H1 (cell line): ENCODE measurements around the gene ZBTB44. TPM values are rescaled to one million over a fixed set of nuclear protein-coding genes. Genes with fewer than 3 reads are reported as not detected.

Experiments used
- CTCF ChIA-PET: fragments of 300-600 bp; sonication (Branson Sonifier 250); formaldehyde crosslinking; loops from one replicate; lab custom pipeline; 2021; ENCODE audit not compliant: partially characterized antibody; lab: Charles Lee
- POLR2A ChIA-PET: fragments of 300-600 bp; sonication (Branson Sonifier 250); formaldehyde crosslinking; loops from one replicate; lab custom pipeline; 2021; ENCODE audit warnings: inconsistent platforms; ENCODE audit not compliant: partially characterized antibody; lab: Charles Lee
- DNase-seq, 2 experiments: peaks; one replicate each; pipeline versions ENCODE4 v3.0.0 to v3.0.0-alpha.2; 2010 to 2022; ENCODE audit warnings: low spot score in 2 of 2, low read depth in 1 of 2, mixed read lengths in 1 of 2
- FAIRE-seq: peaks from 2 replicates; lab custom pipeline; 2011; peaks lifted over from hg19 to GRCh38; lab: Jason Lieb, UNC
- H2AFZ ChIP-seq: 2 replicates; pipeline ENCODE4 v1.8.1; 2012; ENCODE audit warnings: low read length, inconsistent platforms
- H2AK5ac ChIP-seq: 2 replicates; pipeline ENCODE4 v1.6.1; 2013; ENCODE audit warnings: low read depth, low read length
- H2BK120ac ChIP-seq: replicated peaks from 2 replicates; pipeline ENCODE3; 2013; ENCODE audit warnings: low read depth, low read length, inconsistent platforms
- H2BK12ac ChIP-seq: 2 replicates; pipeline ENCODE4 v1.6.1; 2013; ENCODE audit warnings: low read depth, low read length
- H2BK15ac ChIP-seq: 2 replicates; pipeline ENCODE4 v1.6.1; 2013; ENCODE audit warnings: low read length
- H2BK20ac ChIP-seq: 2 replicates; pipeline ENCODE4 v1.6.1; 2013; ENCODE audit warnings: low read length
- H2BK5ac ChIP-seq: 2 replicates; pipeline ENCODE4 v1.6.1; 2013; ENCODE audit warnings: low read depth, low read length
- H3K14ac ChIP-seq: 2 replicates; pipeline ENCODE4 v1.6.1; 2013; ENCODE audit warnings: inconsistent platforms; ENCODE audit not compliant: insufficient read length
- H3K18ac ChIP-seq: 2 replicates; pipeline ENCODE4 v1.6.1; 2013; ENCODE audit warnings: low read length; ENCODE audit errors: extremely low read depth
- H3K23ac ChIP-seq: 2 replicates; pipeline ENCODE4 v1.6.1; 2013; ENCODE audit warnings: inconsistent platforms; ENCODE audit not compliant: insufficient read length
- H3K23me2 ChIP-seq: 2 replicates; pipeline ENCODE4 v1.6.1; 2013; ENCODE audit warnings: low read depth, low read length
- H3K27ac ChIP-seq: 2 replicates; pipeline ENCODE4 v1.6.1; 2011; ENCODE audit warnings: low read depth, low read length, inconsistent platforms
- H3K27me3 ChIP-seq, 4 experiments: replicated peaks in 1 of 4; 1 replicate in 1 of 4; 2 replicates in 3 of 4; pipeline versions ENCODE4 v1.6.1 to v1.8.1; 2011 to 2013; ENCODE audit warnings: low read length in 3 of 4, mild to moderate bottlenecking in 3 of 4, inconsistent platforms in 2 of 4, mixed read lengths in 2 of 4, moderate library complexity in 1 of 4; ENCODE audit not compliant: control insufficient read depth in 3 of 4, insufficient read depth in 3 of 4; ENCODE audit errors: extremely low read depth in 1 of 4
- H3K36me3 ChIP-seq, 4 experiments: 2 replicates each; pipeline versions ENCODE4 v1.6.1 to v1.8.1; 2011 to 2013; ENCODE audit warnings: mild to moderate bottlenecking in 4 of 4, low read length in 3 of 4, moderate library complexity in 2 of 4, control low read depth in 1 of 4, inconsistent platforms in 1 of 4; ENCODE audit not compliant: insufficient read depth in 4 of 4, control insufficient read depth in 2 of 4
- H3K4ac ChIP-seq: replicated peaks from 2 replicates; pipeline ENCODE3; 2013; ENCODE audit warnings: low read length, low read depth, mixed read lengths, inconsistent platforms; ENCODE audit not compliant: insufficient read length
- H3K4me1 ChIP-seq, 4 experiments: replicated peaks in 1 of 4; 1 replicate in 1 of 4; 2 replicates in 3 of 4; pipeline versions ENCODE4 v1.6.1 to v1.8.1; 2011 to 2013; ENCODE audit warnings: low read length in 3 of 4, inconsistent platforms in 2 of 4, mixed read lengths in 1 of 4; ENCODE audit not compliant: insufficient read depth in 4 of 4, control insufficient read depth in 3 of 4
- H3K4me2 ChIP-seq, 2 experiments: 2 replicates each; pipeline versions ENCODE4 v1.6.1 to v1.8.1; 2011 to 2013; ENCODE audit warnings: low read depth in 2 of 2, low read length in 2 of 2, control low read depth in 1 of 2, inconsistent platforms in 1 of 2, mild to moderate bottlenecking in 1 of 2; ENCODE audit not compliant: insufficient read depth in 1 of 2
- H3K4me3 ChIP-seq, 4 experiments: fragments of 200-600, 300-600 bp in 1 of 4; sonication (generic), shearing (Covaris generic), sonication (Bioruptor Twin) in 1 of 4; 2 replicates each; pipeline versions ENCODE4 v1.5.1 to v1.8.1; 2011 to 2016; ENCODE audit warnings: low read length in 4 of 4, low read depth in 3 of 4, control low read depth in 2 of 4, inconsistent platforms in 2 of 4, mild to moderate bottlenecking in 2 of 4, mixed read lengths in 1 of 4, moderate library complexity in 1 of 4; ENCODE audit not compliant: insufficient read depth in 2 of 4; ENCODE audit errors: extremely low read depth in 1 of 4
- H3K56ac ChIP-seq: replicated peaks from 2 replicates; pipeline ENCODE3; 2013; ENCODE audit warnings: low read depth, mild to moderate bottlenecking, mixed read lengths, low read length, inconsistent platforms; ENCODE audit not compliant: insufficient read length
- H3K79me1 ChIP-seq: 2 replicates; pipeline ENCODE4 v1.6.1; 2013; ENCODE audit warnings: low read depth, low read length, control low read depth
- H3K79me2 ChIP-seq, 2 experiments: 2 replicates each; pipeline versions ENCODE4 v1.6.1 to v1.8.1; 2012 to 2013; ENCODE audit warnings: low read length in 2 of 2, mild to moderate bottlenecking in 2 of 2, inconsistent platforms in 1 of 2; ENCODE audit not compliant: insufficient read depth in 2 of 2, control insufficient read depth in 1 of 2
- H3K9ac ChIP-seq, 4 experiments: replicated peaks in 1 of 4; 1 replicate in 1 of 4; 2 replicates in 3 of 4; pipeline versions ENCODE4 v1.6.1 to v1.8.1; 2011 to 2013; ENCODE audit warnings: low read depth in 3 of 4, low read length in 3 of 4, control low read depth in 2 of 4, mild to moderate bottlenecking in 2 of 4, moderate library complexity in 2 of 4, inconsistent platforms in 1 of 4; ENCODE audit errors: extremely low read depth in 1 of 4
- H3K9me3 ChIP-seq, 2 experiments: 2 replicates each; pipeline versions ENCODE4 v1.6.1 to v1.8.1; 2012 to 2013; ENCODE audit warnings: mild to moderate bottlenecking in 2 of 2, moderate library complexity in 2 of 2, control low read depth in 1 of 2, inconsistent platforms in 1 of 2, low read depth in 1 of 2, low read length in 1 of 2, mixed read lengths in 1 of 2; ENCODE audit not compliant: insufficient read depth in 2 of 2
- H4K20me1 ChIP-seq, 2 experiments: replicated peaks in 1 of 2; 2 replicates each; pipeline versions ENCODE3 to v1.8.1; 2011 to 2013; ENCODE audit warnings: inconsistent platforms in 2 of 2, low read length in 2 of 2, mild to moderate bottlenecking in 1 of 2; ENCODE audit not compliant: insufficient read depth in 2 of 2, control insufficient read depth in 1 of 2
- H4K5ac ChIP-seq: 2 replicates; pipeline ENCODE4 v1.6.1; 2013; ENCODE audit warnings: low read length, low read depth, mixed read lengths, inconsistent platforms; ENCODE audit not compliant: insufficient read length
- H4K8ac ChIP-seq: 2 replicates; pipeline ENCODE4 v1.8.0; 2013; ENCODE audit warnings: mild to moderate bottlenecking, moderate library complexity, low read length, inconsistent platforms; ENCODE audit not compliant: insufficient read depth; ENCODE audit errors: extremely low read depth
- H4K91ac ChIP-seq: replicated peaks from 2 replicates; pipeline ENCODE3; 2013; ENCODE audit warnings: low read length, mixed read lengths, inconsistent platforms; ENCODE audit not compliant: insufficient read length
- BCL11A ChIP-seq, 2 experiments: IDR thresholded peaks; one replicate each; pipeline ENCODE4 v1.6.1; 2011; ENCODE audit warnings: low read depth in 2 of 2, low read length in 2 of 2, mild to moderate bottlenecking in 2 of 2
- JUN ChIP-seq: IDR thresholded peaks from 2 replicates; pipeline ENCODE4 v1.6.1; 2011; ENCODE audit warnings: low read depth, mild to moderate bottlenecking, improper control_type of control experiment, low read length
- POLR2AphosphoS5 ChIP-seq: IDR thresholded peaks from 2 replicates; pipeline ENCODE4 v1.6.1; 2011; ENCODE audit warnings: low read depth, low read length
- SIRT6 ChIP-seq: IDR thresholded peaks from one replicate; pipeline ENCODE4 v1.7.1; 2012; ENCODE audit warnings: low read length, inconsistent platforms
- YY1 ChIP-seq: IDR thresholded peaks from 2 replicates; pipeline ENCODE4 v1.6.1; 2011; ENCODE audit warnings: low read depth, mild to moderate bottlenecking, low read length
- whole genome bisulfite sequencing, 2 experiments: shearing (Covaris generic) in 1 of 2; methylation state at CpG; one replicate each; pipeline versions ENCODE4 v1.1.6 to v1.1.7; 2013 to 2015; ENCODE audit warnings: low lambda C conversion rate in 2 of 2, mixed read lengths in 2 of 2, inconsistent platforms in 1 of 2, low coverage in 1 of 2, missing lambda C conversion rate in 1 of 2; ENCODE audit not compliant: insufficient replicate concordance in 2 of 2, insufficient coverage in 1 of 2, insufficient read length in 1 of 2; ENCODE audit errors: extremely low coverage in 1 of 2, missing lambda C conversion rate in 1 of 2; 5-methylcytosine and 5-hydroxymethylcytosine counted together
- polyA plus RNA-seq, 7 experiments: library from polyadenylated mRNA; depleted of rRNA in 3 of 7; stranded (reverse) in 5 of 7; unstranded in 2 of 7; fragments of >200 nt in 5 of 7; fragments of 200-250 nt in 2 of 7; gene quantifications; 1 replicate in 5 of 7; 2 replicates in 1 of 7; 4 replicates in 1 of 7; pipeline versions ENCODE4 v1.2.1 to v1.2.3, GENCODE V29; 2011 to 2013; ENCODE audit warnings: missing spikeins in 2 of 7, mixed read lengths in 2 of 7
- total RNA-seq: library from RNA; stranded (reverse); fragmentation: NEBNext Ultra II Directional; extraction: Animal tissue kit (Norgen Biotek cat#: 25700); gene quantifications from 2 replicates; pipeline ENCODE4 v1.2.1, GENCODE V29; 2021

The ZBTB44 gene
- total and polyA plus RNA-seq, 2 of the 8 experiments (the other 6 are each of a cell fraction or from before 2014, with no cell fraction given), result 37.2 to 158 TPM

- Histone ChIP-seq H3K23ac (no peak overlapping the region), H4K8ac (no peak overlapping the region), H2AK5ac (no peak overlapping the region), H4K91ac (peak overlapping the region; percentile 54), H3K79me2 (no peaks in the 10 kb centered on the region), H3K14ac (no peak overlapping the region), H3K4me2 (no peak overlapping the region), H2BK120ac (no peak overlapping the region), H4K20me1 (no peaks in the 10 kb centered on the region), H3K9me3 (no peaks in the 10 kb centered on the region), H3K27ac (no peak overlapping the region), H3K27me3 (no peaks in the 10 kb centered on the region), H2BK15ac (no peak overlapping the region), H3K36me3 (no peaks in the 10 kb centered on the region), H3K18ac (no peak overlapping the region), H3K79me1 (no peaks in the 10 kb centered on the region), H3K4me3 (no peak overlapping the region), H2AFZ (no peak overlapping the region), H3K9ac (no peak overlapping the region; a peak in 1 of 7 replicates), H3K23me2 (peaks cover 2% of the 10 kb centered on the region), H3K4me1 (peaks cover 0 to 4% (median 2%) of the 10 kb centered on the region in 4 experiments; a peak in 2 of 7 replicates), H2BK12ac (no peak overlapping the region), H4K5ac (no peak overlapping the region), H3K4ac (no peak overlapping the region), H2BK20ac (peak overlapping the region; percentile 25; the same call in 1 of the 2 replicates), H3K56ac (no peak overlapping the region), H2BK5ac (peak overlapping the region; percentile 54; the same call in 1 of the 2 replicates)
- DNase-seq (no peak), FAIRE-seq (no peak)
- WGBS, 2 experiments, result 95% methylated on average over 7 of the region's 7 CpGs; no CpG with 5 or more reads in 1 of the 2 experiments
- POLR2A ChIA-PET, result interaction anchor here (1.6 kb wide), 1 partner anchor 12 kb away, joined by 4 read pairs; no protein-coding TSS in a partner anchor
- CTCF ChIA-PET, result interaction anchor here (0.8 to 1.2 kb wide), 3 partner anchors 13 to 108 kb away, joined by 3 to 5 read pairs (median 3); no protein-coding TSS in a partner anchor
- TF ChIP-seq JUN (no peak), SIRT6 (no peak), YY1 (no peak), POLR2AphosphoS5 (no peak), BCL11A (IDR thresholded peaks at IDR 0.05; ENCODE audit: low read depth in 2 of 2, low read length in 2 of 2) (no peak)
Observed at GRCh38 chr11:130323452-130324450, 9.0 kb upstream of the ZBTB44 start.
